Right ventricle myocardium superior (tissue), 1 donor: Measurements from ENCODE around the gene CENPU. TPM values are rescaled to one million over a fixed set of nuclear protein-coding genes. Genes with fewer than 3 reads are reported as not detected.
"Not testable (repeated sequence)": the region's sequence is repeated elsewhere in the genome, so short reads cannot be mapped to it uniquely, and the experiment has no call there.

ENCODE experiments used
- ATAC-seq: fragments of 200-7000 bp; cut with Tn5 transposase; one replicate; pipeline ENCODE4 v1.9.1; 2020; ENCODE audit warnings: mild to moderate bottlenecking; ENCODE audit not compliant: poor library complexity
- DNase-seq: peaks from one replicate; pipeline ENCODE4 v3.0.0-alpha.2; 2020
- intact Hi-C: fragments of 100-400 bp; cut with DNase I; formaldehyde crosslinking; loops from one replicate; pipeline ENCODE4 v1.11.2; 2022
- total RNA-seq: library from RNA; stranded (reverse); fragmentation: NEBNext Ultra II Directional; extraction: Animal tissue kit (Norgen Biotek cat#: 25700); gene quantifications from one replicate; pipeline ENCODE4 v1.2.1, GENCODE V29; 2021
- donor health status: DM: no; HTN: yes; CAD: no; lungs with severe emphysema.

CENPU gene
- total RNA-seq, 1 donor from 2014 or later: 1.7 TPM

- intact Hi-C loops: no loop called here
- ATAC-seq (peak; percentile 30), DNase-seq (no peak)
Measured at GRCh38 chr4:184755278-184755677, 21.4 kb upstream of the CENPU start.

- intact Hi-C loops: no loop called here
- ATAC-seq: no peak
- no peak for DNase-seq
Measured at GRCh38 chr4:184752496-184753275, 18.8 kb upstream of the CENPU start.

- no peak for ATAC-seq
- no peak for DNase-seq
- intact Hi-C loops: no loop called here
Measured at GRCh38 chr4:184751585-184751956, 17.7 kb upstream of the CENPU start.

- ATAC-seq (no peak), DNase-seq (no peak)
- intact Hi-C loops: no loop called here
Measured at GRCh38 chr4:184750926-184751584, 17.2 kb upstream of the CENPU start.

GRCh38 chr4:184748251-184748652 is 14.4 kb upstream of the CENPU start:
- ATAC-seq: peak; percentile 58

GRCh38 chr4:184747034-184747830 is 13.3 kb upstream of the CENPU start:
- ATAC-seq (peak; percentile 45), DNase-seq (no peak)
- intact Hi-C loops: loop anchor here (5.0 kb wide), 2 partner anchors 80 to 235 kb away; partner anchors contain the start of gene ACSL1

More at GRCh38 chr4:184748251-184748652, 14.4 kb upstream of the CENPU start:
- intact Hi-C loops: loop anchor here (5.0 kb wide), 2 partner anchors 79 to 234 kb away; partner anchors contain the start of gene ACSL1
- DNase-seq: peak; percentile 82

GRCh38 chr4:184745831-184746795 is 12.2 kb upstream of the CENPU start:
- intact Hi-C loops: loop anchor here (5.0 kb wide), 2 partner anchors 81 to 236 kb away; partner anchors contain the start of gene ACSL1
- ATAC-seq: peak; percentile 82

GRCh38 chr4:184744236-184744635 is 10.3 kb upstream of the CENPU start:
- intact Hi-C loops: no loop called here
- ATAC-seq: no peak

More at GRCh38 chr4:184745831-184746795, 12.2 kb upstream of the CENPU start:
- DNase-seq: peak; percentile 74

GRCh38 chr4:184743650-184744049 is 9.8 kb upstream of the CENPU start:
- no peak for DNase-seq
- intact Hi-C loops: no loop called here
- no peak for ATAC-seq

More at GRCh38 chr4:184744236-184744635, 10.3 kb upstream of the CENPU start:
- DNase-seq: no peak

- intact Hi-C loops, DNase-seq, ATAC-seq: not testable (repeated sequence)
Measured at GRCh38 chr4:184741651-184742050, 7.8 kb upstream of the CENPU start.

- DNase-seq (no peak), ATAC-seq (no peak)
- intact Hi-C loops: no loop called here
Measured at GRCh38 chr4:184740980-184741391, 7.1 kb upstream of the CENPU start.

GRCh38 chr4:184739575-184739974 is 5.7 kb upstream of the CENPU start:
- ATAC-seq, DNase-seq, intact Hi-C loops: not testable (repeated sequence)

- ATAC-seq (no peak), DNase-seq (no peak)
- intact Hi-C loops: no loop called here
Measured at GRCh38 chr4:184734758-184735157, 862 bp upstream of the CENPU start.

- intact Hi-C loops: no loop called here
- DNase-seq: no peak
- ATAC-seq: no peak
Measured at GRCh38 chr4:184732126-184732525, 1.8 kb downstream of the CENPU start.

- ATAC-seq (no peak), DNase-seq (no peak)
- intact Hi-C loops: no loop called here
Measured at GRCh38 chr4:184731056-184731455, 2.8 kb downstream of the CENPU start.

GRCh38 chr4:184729946-184730345 is 4.0 kb downstream of the CENPU start:
- intact Hi-C loops: no loop called here
- DNase-seq: no peak
- ATAC-seq: no peak

GRCh38 chr4:184728858-184729257 is 5.0 kb downstream of the CENPU start:
- DNase-seq: no peak
- intact Hi-C loops: no loop called here
- no peak for ATAC-seq

- peak; percentile 15 for ATAC-seq
- DNase-seq: no peak
- intact Hi-C loops: no loop called here
Measured at GRCh38 chr4:184727430-184727829, 6.5 kb downstream of the CENPU start.
